Measurements from ENCODE around the gene SLC2A4RG. TPM values are rescaled to one million over a fixed set of nuclear protein-coding genes. Genes with fewer than 3 reads are reported as not detected.
A peak's percentile ranks its signal among the peaks of the same experiment; 100 is the strongest.

SLC2A4RG gene
- total RNA-seq, 1 donor from 2014 or later = 59.7 TPM

DNA sequence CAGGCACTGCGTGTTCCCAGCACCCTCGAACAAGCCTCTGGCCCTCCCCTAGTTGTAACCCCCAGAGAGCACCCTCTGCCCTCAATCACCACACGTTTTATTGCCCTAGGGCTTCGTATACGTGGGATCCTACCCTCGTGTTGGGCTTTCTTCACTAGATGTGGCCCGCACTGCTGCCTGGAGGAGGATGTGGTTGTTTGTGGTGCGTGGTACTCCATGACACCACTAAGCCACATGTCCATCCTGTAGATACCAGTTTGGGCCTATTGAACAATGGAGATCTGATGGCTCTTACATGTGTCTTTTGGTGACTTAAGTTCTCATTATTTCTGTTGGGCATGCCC, 17.0 kb downstream of the SLC2A4RG start:
- no peak for DNase-seq (ENCODE audit: low spot score, unreplicated experiment)

DNA sequence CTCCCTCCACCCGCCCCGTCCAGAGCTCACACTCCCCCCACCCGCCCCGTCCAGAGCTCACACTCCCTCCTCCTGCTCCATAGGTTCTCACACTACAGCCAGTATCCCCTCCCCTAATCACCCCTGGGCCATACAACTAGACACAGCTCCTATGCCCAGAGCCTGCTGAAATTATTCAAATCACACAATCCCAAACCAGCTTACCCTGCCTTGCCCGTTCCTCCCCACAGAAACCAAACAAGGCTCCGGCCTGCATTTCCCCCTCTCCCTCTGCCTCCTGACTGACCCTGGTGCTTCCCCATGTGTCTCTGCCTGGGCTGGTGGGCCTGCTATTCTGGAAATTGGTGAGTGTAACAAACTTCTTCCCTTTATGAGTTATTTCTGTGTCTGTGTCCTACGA, 18.6 kb downstream of the SLC2A4RG start:
- Mint-ChIP-seq H3K27me3 (no peaks in the 10 kb centered on the region), H3K4me3 (ENCODE audit: low read depth) (no peak overlapping the region)

More for the DNA sequence above, 17.0 kb downstream of the SLC2A4RG start:
- Mint-ChIP-seq H3K4me3 (ENCODE audit: low read depth) (no peak overlapping the region), H3K36me3 (ENCODE audit: insufficient read depth) (peaks cover 8% of the 10 kb centered on the region), H3K27me3 (no peaks in the 10 kb centered on the region), H3K9me3 (ENCODE audit: low read depth) (no peaks in the 10 kb centered on the region), H3K4me1 (ENCODE audit: low read depth) (no peaks in the 10 kb centered on the region), H3K27ac (peak overlapping the region; percentile 82)
- TF ChIP-seq, protein P1, sequence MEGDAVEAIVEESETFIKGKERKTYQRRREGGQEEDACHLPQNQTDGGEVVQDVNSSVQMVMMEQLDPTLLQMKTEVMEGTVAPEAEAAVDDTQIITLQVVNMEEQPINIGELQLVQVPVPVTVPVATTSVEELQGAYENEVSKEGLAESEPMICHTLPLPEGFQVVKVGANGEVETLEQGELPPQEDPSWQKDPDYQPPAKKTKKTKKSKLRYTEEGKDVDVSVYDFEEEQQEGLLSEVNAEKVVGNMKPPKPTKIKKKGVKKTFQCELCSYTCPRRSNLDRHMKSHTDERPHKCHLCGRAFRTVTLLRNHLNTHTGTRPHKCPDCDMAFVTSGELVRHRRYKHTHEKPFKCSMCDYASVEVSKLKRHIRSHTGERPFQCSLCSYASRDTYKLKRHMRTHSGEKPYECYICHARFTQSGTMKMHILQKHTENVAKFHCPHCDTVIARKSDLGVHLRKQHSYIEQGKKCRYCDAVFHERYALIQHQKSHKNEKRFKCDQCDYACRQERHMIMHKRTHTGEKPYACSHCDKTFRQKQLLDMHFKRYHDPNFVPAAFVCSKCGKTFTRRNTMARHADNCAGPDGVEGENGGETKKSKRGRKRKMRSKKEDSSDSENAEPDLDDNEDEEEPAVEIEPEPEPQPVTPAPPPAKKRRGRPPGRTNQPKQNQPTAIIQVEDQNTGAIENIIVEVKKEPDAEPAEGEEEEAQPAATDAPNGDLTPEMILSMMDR (IDR thresholded peaks at IDR 0.05; ENCODE audit: unreplicated experiment) = no peak

DNA sequence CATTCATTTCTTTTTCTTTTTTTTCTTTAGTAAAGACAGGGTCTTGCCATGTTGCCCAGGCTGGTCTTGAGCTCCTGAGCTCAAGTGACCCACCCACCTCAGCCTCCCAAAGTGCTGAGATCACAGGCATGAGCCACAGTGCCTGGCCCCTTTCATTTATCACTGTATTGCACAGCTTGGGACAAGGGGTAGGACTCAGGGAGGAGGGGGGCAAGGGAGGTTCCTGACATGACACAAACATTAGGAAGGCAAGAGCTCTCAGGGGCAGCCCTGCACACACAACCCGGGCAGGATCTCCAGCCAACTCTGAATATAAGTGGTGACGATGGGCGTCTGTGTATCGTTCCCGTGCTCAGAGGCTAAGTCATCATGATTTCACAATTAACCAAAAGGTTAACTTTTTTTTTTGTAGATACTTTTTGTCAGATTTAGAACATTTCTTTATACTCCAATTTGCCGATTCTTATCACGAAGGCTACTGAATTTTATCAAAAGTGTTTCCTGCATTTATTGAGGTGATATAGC, 19.9 kb downstream of the SLC2A4RG start:
- Mint-ChIP-seq H3K36me3 (ENCODE audit: insufficient read depth) (peaks cover 7% of the 10 kb centered on the region), H3K4me3 (ENCODE audit: low read depth) (no peak overlapping the region), H3K27me3 (no peaks in the 10 kb centered on the region), H3K4me1 (ENCODE audit: low read depth) (peaks cover 1% of the 10 kb centered on the region), H3K9me3 (ENCODE audit: low read depth) (no peaks in the 10 kb centered on the region), H3K27ac (no peak overlapping the region)
- TF ChIP-seq, protein P1 (IDR thresholded peaks at IDR 0.05; ENCODE audit: unreplicated experiment) = no peak
- no peak for DNase-seq (ENCODE audit: low spot score, unreplicated experiment)

More for the DNA sequence above, 18.6 kb downstream of the SLC2A4RG start:
- Mint-ChIP-seq H3K9me3 (ENCODE audit: low read depth) (no peaks in the 10 kb centered on the region), H3K4me1 (ENCODE audit: low read depth) (peaks cover 1% of the 10 kb centered on the region), H3K36me3 (ENCODE audit: insufficient read depth) (peaks cover 7% of the 10 kb centered on the region), H3K27ac (no peak overlapping the region)
- TF ChIP-seq, protein P1 (IDR thresholded peaks at IDR 0.05; ENCODE audit: unreplicated experiment) = no peak
- no peak for DNase-seq (ENCODE audit: low spot score, unreplicated experiment)

DNA sequence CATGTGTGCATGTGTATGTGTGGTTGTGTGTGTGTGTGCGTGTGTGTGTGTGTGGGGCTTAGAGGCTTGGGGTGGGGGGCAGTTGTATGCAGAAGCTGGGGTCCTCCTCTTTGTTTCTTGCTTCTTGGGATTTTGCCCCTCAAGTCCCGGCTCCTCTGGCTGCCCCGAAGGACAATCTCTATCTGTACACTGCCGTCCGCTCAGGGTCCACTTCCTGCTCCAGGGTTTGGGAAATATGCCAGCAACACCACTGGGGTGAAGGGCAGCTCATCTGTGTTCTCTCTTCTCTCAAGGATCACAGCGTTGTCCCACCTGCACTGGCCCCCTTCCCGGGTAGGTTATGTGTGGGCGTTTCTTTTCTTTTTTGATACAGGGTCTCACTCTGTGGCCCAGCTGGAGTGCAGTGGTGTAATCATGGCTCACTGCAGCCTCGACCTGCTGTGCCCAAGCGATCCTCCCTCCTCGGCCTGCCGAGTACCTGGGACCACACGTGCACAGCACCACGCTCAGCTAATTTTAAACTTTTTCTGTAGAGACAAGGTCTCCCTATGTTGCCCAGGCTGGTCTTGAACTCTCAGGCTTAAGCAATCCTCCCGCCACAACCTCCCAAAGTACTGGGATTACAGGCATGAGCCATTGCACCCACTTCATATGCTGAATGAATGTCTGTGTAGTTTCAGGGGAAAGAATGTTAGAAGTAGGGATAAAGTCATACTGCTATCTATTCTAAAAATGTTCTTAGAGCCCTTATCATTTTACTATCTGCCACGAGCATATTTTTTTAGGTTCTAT, 25.7 kb downstream of the SLC2A4RG start:
- Mint-ChIP-seq H3K4me1 (ENCODE audit: low read depth) (peaks cover 1% of the 10 kb centered on the region), H3K27me3 (no peaks in the 10 kb centered on the region), H3K36me3 (ENCODE audit: insufficient read depth) (peaks cover 10% of the 10 kb centered on the region), H3K9me3 (ENCODE audit: low read depth) (no peaks in the 10 kb centered on the region), H3K27ac (peak overlapping the region; percentile 12), H3K4me3 (ENCODE audit: low read depth) (no peak overlapping the region)
- no peak for DNase-seq (ENCODE audit: low spot score, unreplicated experiment)
- TF ChIP-seq, protein P1 (IDR thresholded peaks at IDR 0.05; ENCODE audit: unreplicated experiment) = no peak

DNA sequence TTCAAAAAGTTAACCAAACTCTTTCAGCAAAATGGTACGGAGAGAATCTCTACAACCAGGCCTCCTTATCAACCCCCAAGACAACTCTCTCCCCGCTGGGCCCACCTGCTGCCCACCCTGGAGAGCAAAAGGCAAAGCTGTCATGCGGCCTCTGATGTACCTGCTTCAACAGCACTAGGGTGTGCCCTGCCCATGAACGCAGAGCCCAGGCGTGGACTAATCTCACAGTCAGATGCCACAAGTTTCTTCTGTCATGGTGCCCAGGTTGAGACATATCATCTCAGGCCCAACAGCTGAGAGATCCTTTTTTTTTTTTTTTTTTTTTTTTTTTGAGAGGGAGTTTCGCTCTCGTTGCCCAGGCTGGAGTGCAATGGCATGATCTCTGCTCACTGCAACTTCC, 26.3 kb downstream of the SLC2A4RG start:
- Mint-ChIP-seq H3K9me3 (ENCODE audit: low read depth) (no peaks in the 10 kb centered on the region), H3K4me1 (ENCODE audit: low read depth) (peaks cover 1% of the 10 kb centered on the region), H3K27ac (no peak overlapping the region), H3K36me3 (ENCODE audit: insufficient read depth) (peaks cover 9% of the 10 kb centered on the region), H3K27me3 (no peaks in the 10 kb centered on the region), H3K4me3 (ENCODE audit: low read depth) (no peak overlapping the region)
- TF ChIP-seq, protein P1 (IDR thresholded peaks at IDR 0.05; ENCODE audit: unreplicated experiment) = no peak
- no peak for DNase-seq (ENCODE audit: low spot score, unreplicated experiment)

All from progenitor cell of endocrine pancreas (in vitro differentiated cells).